Measurements from ENCODE around the gene GTF2F2. TPM values are rescaled to one million over a fixed set of nuclear protein-coding genes. Genes with fewer than 3 reads are reported as not detected.

GTF2F2 gene
- total and polyA plus RNA-seq, 3 donors from 2014 or later = 19.0 to 29.9 (median 28.1) TPM

GRCh38 chr13:45328661-45329111 is 208.4 kb downstream of the GTF2F2 start:
- no peak overlapping the region for H3K4me3 ChIP-seq
- peaks cover 7% of the 10 kb centered on the region for H3K4me1 ChIP-seq
- H3K27me3 ChIP-seq = no peaks in the 10 kb centered on the region
- no peak overlapping the region for H3K27ac ChIP-seq
- 38 to 50% methylated on average over 3 of the region's 3 CpGs for WGBS, 2 donors
- H3K9me3 ChIP-seq = no peaks in the 10 kb centered on the region
- intact Hi-C loops (cut with DNase I; ENCODE audit: low total_unique reads) = no loop called here
- H3K36me3 ChIP-seq (ENCODE audit: low read depth, missing control alignments) = no peaks in the 10 kb centered on the region
- no peak for DNase-seq
- TF ChIP-seq POLR2A (IDR thresholded peaks at IDR 0.05) (no peak), CTCF (IDR thresholded peaks at IDR 0.05) (no peak)

GRCh38 chr13:45331123-45331619 is 210.9 kb downstream of the GTF2F2 start:
- DNase-seq = no peak
- Histone ChIP-seq H3K27ac (no peak overlapping the region), H3K9me3 (no peaks in the 10 kb centered on the region), H3K27me3 (no peaks in the 10 kb centered on the region), H3K36me3 (ENCODE audit: low read depth, missing control alignments) (no peaks in the 10 kb centered on the region), H3K4me3 (no peak overlapping the region), H3K4me1 (peaks cover 7% of the 10 kb centered on the region)
- 80% methylated on average over 1 of the region's 1 CpG for WGBS, 2 donors
- TF ChIP-seq CTCF (IDR thresholded peaks at IDR 0.05) (no peak), POLR2A (IDR thresholded peaks at IDR 0.05) (no peak)
- intact Hi-C loops (cut with DNase I; ENCODE audit: low total_unique reads) = no loop called here

GRCh38 chr13:45331692-45332035 is 211.4 kb downstream of the GTF2F2 start:
- intact Hi-C loops (cut with DNase I; ENCODE audit: low total_unique reads) = no loop called here
- no peaks in the 10 kb centered on the region for H3K27me3 ChIP-seq
- H3K4me3 ChIP-seq = no peak overlapping the region
- TF ChIP-seq POLR2A (IDR thresholded peaks at IDR 0.05) = no peak
- no peak for TF ChIP-seq CTCF (IDR thresholded peaks at IDR 0.05)
- no peaks in the 10 kb centered on the region for H3K9me3 ChIP-seq
- peaks cover 7% of the 10 kb centered on the region for H3K4me1 ChIP-seq
- 79 to 85% methylated on average over 3 of the region's 3 CpGs for WGBS, 2 donors
- DNase-seq = no peak
- no peaks in the 10 kb centered on the region for H3K36me3 ChIP-seq (ENCODE audit: low read depth, missing control alignments)
- H3K27ac ChIP-seq = no peak overlapping the region

GRCh38 chr13:45332036-45332830 is 211.9 kb downstream of the GTF2F2 start:
- no peaks in the 10 kb centered on the region for H3K27me3 ChIP-seq
- no peak overlapping the region for H3K4me3 ChIP-seq
- no peaks in the 10 kb centered on the region for H3K36me3 ChIP-seq (ENCODE audit: low read depth, missing control alignments)
- peaks cover 7% of the 10 kb centered on the region for H3K4me1 ChIP-seq
- H3K9me3 ChIP-seq = no peaks in the 10 kb centered on the region
- TF ChIP-seq CTCF (IDR thresholded peaks at IDR 0.05) = no peak
- no peak for TF ChIP-seq POLR2A (IDR thresholded peaks at IDR 0.05)
- intact Hi-C loops (cut with DNase I; ENCODE audit: low total_unique reads) = no loop called here
- H3K27ac ChIP-seq = no peak overlapping the region
- WGBS, 2 donors = 87 to 95% methylated on average over 2 of the region's 2 CpGs
- DNase-seq = no peak

- intact Hi-C loops (cut with DNase I; ENCODE audit: low total_unique reads) = no loop called here
- TF ChIP-seq CTCF (IDR thresholded peaks at IDR 0.05) (no peak), POLR2A (IDR thresholded peaks at IDR 0.05) (no peak)
- no peak overlapping the region for H3K27ac ChIP-seq
- 91 to 92% methylated on average over 3 of the region's 3 CpGs for WGBS, 2 donors
- no peak for DNase-seq
- H3K4me3 ChIP-seq = no peak overlapping the region
- peaks cover 7% of the 10 kb centered on the region for H3K4me1 ChIP-seq
- no peaks in the 10 kb centered on the region for H3K9me3 ChIP-seq
- no peaks in the 10 kb centered on the region for H3K36me3 ChIP-seq (ENCODE audit: low read depth, missing control alignments)
- no peaks in the 10 kb centered on the region for H3K27me3 ChIP-seq
These were observed 212.5 kb downstream of the GTF2F2 start for GRCh38 chr13:45332831-45333219.

All from testis (tissue), 3 donors.